Mesothelial cell of epicardium (in vitro differentiated cells): ENCODE data around the gene PCDHA7. TPM values are rescaled to one million over a fixed set of nuclear protein-coding genes. Genes with fewer than 3 reads are reported as not detected.
"Not testable (repeated sequence)": the region's sequence is repeated elsewhere in the genome, so short reads cannot be mapped to it uniquely, and the experiment has no call there.

ENCODE experiments used
- DNase-seq, 2 experiments: peaks; one replicate each; pipeline ENCODE4 v3.0.0; 2021; ENCODE audit warnings: low spot score in 2 of 2; ENCODE audit not compliant: unreplicated experiment in 2 of 2
- H3K27ac Mint-ChIP-seq: 2 replicates; pipeline ENCODE4 v1.8.0; 2021; ENCODE audit warnings: mixed read lengths
- H3K27me3 Mint-ChIP-seq: 2 replicates; pipeline ENCODE4 v1.8.0; 2021; ENCODE audit warnings: low read depth, mixed read lengths
- H3K36me3 Mint-ChIP-seq: 2 replicates; pipeline ENCODE4 v1.8.0; 2021; ENCODE audit warnings: mixed read lengths
- H3K4me1 Mint-ChIP-seq: 2 replicates; pipeline ENCODE4 v1.8.0; 2021; ENCODE audit warnings: mixed read lengths
- H3K4me3 Mint-ChIP-seq: 2 replicates; pipeline ENCODE4 v1.8.0; 2021; ENCODE audit warnings: mild to moderate bottlenecking, moderate library complexity, mixed read lengths
- H3K9me3 Mint-ChIP-seq: 2 replicates; pipeline ENCODE4 v1.8.0; 2021; ENCODE audit warnings: mixed read lengths
- CTCF ChIP-seq: fragments of 200-600 bp; sonication (generic); IDR thresholded peaks from one replicate; pipeline ENCODE4 v1.5.0; 2021; ENCODE audit warnings: antibody characterized with exemption; ENCODE audit not compliant: unreplicated experiment
- total RNA-seq: library from RNA; stranded (reverse); gene quantifications from 3 replicates; pipeline ENCODE4 v1.2.1, GENCODE V29; 2021

The PCDHA7 gene
- total RNA-seq, 1 donor from 2014 or later, result 5.5 TPM

GRCh38 chr5:140835622-140836510 is 1.8 kb downstream of the PCDHA7 start:
- H3K4me1 Mint-ChIP-seq, result no peaks in the 10 kb centered on the region
- TF ChIP-seq CTCF, result no peak
- no peaks in the 10 kb centered on the region for H3K27me3 Mint-ChIP-seq
- peaks cover 43% of the 10 kb centered on the region for H3K9me3 Mint-ChIP-seq
- H3K27ac Mint-ChIP-seq, result no peak overlapping the region
- no peak for DNase-seq
- peaks cover 66% of the 10 kb centered on the region for H3K36me3 Mint-ChIP-seq
- no peak overlapping the region for H3K4me3 Mint-ChIP-seq

GRCh38 chr5:140840978-140841962 is 7.2 kb downstream of the PCDHA7 start, which contains the start of gene PCDHA8:
Gene PCDHA8, plus strand, starts transcription at chr5:140841187. Its CDS starts 135 bp downstream, at chr5:140841322.
- Mint-ChIP-seq H3K27ac (no peak within 1 kb of the TSS), H3K4me3 (no peak within 1 kb of the TSS), H3K36me3 (peaks cover 54% of the 10 kb centered on the region), H3K27me3 (no peaks in the 10 kb centered on the region), H3K4me1 (no peaks in the 10 kb centered on the region), H3K9me3 (peaks cover 36% of the 10 kb centered on the region)
- peak; percentile 44 for TF ChIP-seq CTCF
- no peak for DNase-seq

GRCh38 chr5:140842798-140843733 is 9.0 kb downstream of the PCDHA7 start:
- Mint-ChIP-seq H3K36me3 (peaks cover 60% of the 10 kb centered on the region), H3K4me3 (no peak overlapping the region), H3K27me3 (no peaks in the 10 kb centered on the region), H3K27ac (no peak overlapping the region), H3K4me1 (no peaks in the 10 kb centered on the region), H3K9me3 (peaks cover 46% of the 10 kb centered on the region)
- no peak for TF ChIP-seq CTCF
- DNase-seq, result no peak

- DNase-seq, H3K27me3 Mint-ChIP-seq, H3K4me1 Mint-ChIP-seq, H3K27ac Mint-ChIP-seq: not testable (repeated sequence)
- Mint-ChIP-seq H3K4me3 (peak within 1 kb of the TSS; percentile 8), H3K36me3 (peaks cover 53% of the 10 kb centered on the region), H3K9me3 (peaks cover 39% of the 10 kb centered on the region)
Measured at GRCh38 chr5:140848139-140849102, 14.4 kb downstream of the PCDHA7 start, which contains the start of gene PCDHA9. Gene PCDHA9, plus strand, starts transcription at chr5:140848382. Its CDS starts 114 bp downstream, at chr5:140848496.

GRCh38 chr5:140849831-140850634 is 16.0 kb downstream of the PCDHA7 start:
- H3K9me3 Mint-ChIP-seq, result peaks cover 37% of the 10 kb centered on the region
- DNase-seq, H3K4me1 Mint-ChIP-seq, H3K27me3 Mint-ChIP-seq, H3K27ac Mint-ChIP-seq, H3K4me3 Mint-ChIP-seq: not testable (repeated sequence)
- H3K36me3 Mint-ChIP-seq, result peaks cover 48% of the 10 kb centered on the region
